HepG2 (cell line): ENCODE data around the gene ZNF584. TPM values are rescaled to one million over a fixed set of nuclear protein-coding genes. Genes with fewer than 3 reads are reported as not detected.
A peak's percentile ranks its signal among the peaks of the same experiment; 100 is the strongest.

Experiments used
- AGO1 ChIP-seq: fragments of 200-400 bp; formaldehyde crosslinking; IDR thresholded peaks from 2 replicates; pipeline ENCODE4 v1.6.1; 2017; ENCODE audit warnings: mild to moderate bottlenecking, low read depth, low read length, moderate library complexity; ENCODE audit not compliant: poor library complexity, severe bottlenecking
- ATF4 ChIP-seq, 2 experiments: fragments of 450-650 bp in 1 of 2; sonication (generic) in 1 of 2; formaldehyde crosslinking; IDR thresholded peaks; 2 replicates each; pipeline versions ENCODE4 v1.5.0 to v1.8.0; 2020 to 2022; ENCODE audit warnings: mild to moderate bottlenecking in 1 of 2, missing genetic modification reagents in 1 of 2
- CENPT ChIP-seq: sonication (generic); formaldehyde crosslinking; IDR thresholded peaks from 2 replicates; pipeline ENCODE4 v1.8.0; 2022; ENCODE audit warnings: low read depth, mild to moderate bottlenecking, moderate library complexity, missing genetic modification reagents
- CREM ChIP-seq, 2 experiments: sonication (generic) in 1 of 2; formaldehyde crosslinking in 1 of 2; IDR thresholded peaks; 2 replicates each; pipeline versions ENCODE4 v1.4.0 to v1.6.1; 2016 to 2020; ENCODE audit warnings: antibody characterized with exemption in 1 of 2, mild to moderate bottlenecking in 1 of 2, missing genetic modification reagents in 1 of 2
- E2F1 ChIP-seq: sonication (generic); formaldehyde crosslinking; IDR thresholded peaks from 2 replicates; pipeline ENCODE4 v1.5.0; 2020; ENCODE audit warnings: missing genetic modification reagents
- ETV6 ChIP-seq: sonication (generic); formaldehyde crosslinking; conservative IDR thresholded peaks from 2 replicates; pipeline ENCODE4 v1.4.0; 2020; ENCODE audit warnings: missing genetic modification reagents
- HOXA7 ChIP-seq: sonication (generic); formaldehyde crosslinking; IDR thresholded peaks from 2 replicates; pipeline ENCODE4 v1.8.1; 2022; ENCODE audit warnings: mild to moderate bottlenecking, missing genetic modification reagents, moderate library complexity
- KAT2B ChIP-seq: fragments of 150-350 bp; IDR thresholded peaks from 2 replicates; pipeline ENCODE4 v1.6.1; 2014; ENCODE audit warnings: low read depth, low read length, borderline replicate concordance
- KAT7 ChIP-seq: IDR thresholded peaks from 2 replicates; pipeline ENCODE4 v1.6.1; 2018; ENCODE audit warnings: borderline replicate concordance, missing compliant biosample characterization
- KDM5B ChIP-seq: sonication (generic); formaldehyde crosslinking; IDR thresholded peaks from 2 replicates; pipeline ENCODE4 v1.4.0; 2020; ENCODE audit warnings: missing genetic modification reagents, mild to moderate bottlenecking, borderline replicate concordance
- MTF1 ChIP-seq: sonication (generic); formaldehyde crosslinking; IDR thresholded peaks from 2 replicates; pipeline ENCODE4 v1.5.0; 2020; ENCODE audit warnings: missing genetic modification reagents
- PRMT3 ChIP-seq: sonication (generic); formaldehyde crosslinking; IDR thresholded peaks from 2 replicates; pipeline ENCODE4 v1.8.1; 2022; ENCODE audit warnings: low read depth, mild to moderate bottlenecking, moderate library complexity, missing genetic modification reagents, borderline replicate concordance
- RARA ChIP-seq: IDR thresholded peaks from 2 replicates; pipeline ENCODE4 v1.6.1; 2016; ENCODE audit warnings: missing genetic modification reagents, missing compliant biosample characterization
- RXRB ChIP-seq: IDR thresholded peaks from 2 replicates; pipeline ENCODE4 v1.6.1; 2016; ENCODE audit warnings: borderline replicate concordance, missing genetic modification reagents, missing compliant biosample characterization
- SMAD3 ChIP-seq: sonication (generic); formaldehyde crosslinking; IDR thresholded peaks from 2 replicates; pipeline ENCODE4 v1.4.0; 2020; ENCODE audit warnings: missing genetic modification reagents
- SMARCC2 ChIP-seq: fragments of 450-650 bp; IDR thresholded peaks from 2 replicates; pipeline ENCODE4 v1.6.1; 2017; ENCODE audit warnings: antibody characterized with exemption, mild to moderate bottlenecking
- SP1 ChIP-seq, 2 experiments: fragments of 450-650 bp in 1 of 2; sonication (generic) in 1 of 2; formaldehyde crosslinking in 1 of 2; IDR thresholded peaks; 2 replicates each; pipeline versions ENCODE4 v1.4.0 to v1.6.1; 2016 to 2020; ENCODE audit warnings: missing genetic modification reagents in 1 of 2
- SP4 ChIP-seq: sonication (generic); formaldehyde crosslinking; IDR thresholded peaks from 2 replicates; pipeline ENCODE4 v1.8.1; 2023; ENCODE audit warnings: mild to moderate bottlenecking, missing genetic modification reagents
- SPEN ChIP-seq: sonication (generic); formaldehyde crosslinking; IDR thresholded peaks from 2 replicates; pipeline ENCODE4 v1.5.1; 2020; ENCODE audit warnings: low read depth, mild to moderate bottlenecking, missing genetic modification reagents
- TAF15 ChIP-seq: fragments of 200-400 bp; formaldehyde crosslinking; IDR thresholded peaks from one replicate; pipeline ENCODE4 v1.6.1; 2018; ENCODE audit warnings: mild to moderate bottlenecking, low read depth, low read length; ENCODE audit not compliant: poor library complexity, severe bottlenecking
- TBX2 ChIP-seq: sonication (generic); formaldehyde crosslinking; IDR thresholded peaks from 2 replicates; pipeline ENCODE4 v1.5.0; 2020; ENCODE audit warnings: missing genetic modification reagents, mild to moderate bottlenecking, borderline replicate concordance
- ZBTB20 ChIP-seq: sonication (generic); formaldehyde crosslinking; IDR thresholded peaks from 2 replicates; pipeline ENCODE4 v1.8.1; 2023; ENCODE audit warnings: missing genetic modification reagents, low read depth, mild to moderate bottlenecking, borderline replicate concordance
- ZNF264 ChIP-seq: sonication (generic); formaldehyde crosslinking; IDR thresholded peaks from 2 replicates; pipeline ENCODE4 v1.4.0; 2020; ENCODE audit warnings: missing genetic modification reagents
- ZNF274 ChIP-seq: sonication (generic); formaldehyde crosslinking; IDR thresholded peaks from 2 replicates; pipeline ENCODE4 v1.5.1; 2020; ENCODE audit warnings: mild to moderate bottlenecking, missing genetic modification reagents
- ZNF317 ChIP-seq: sonication (generic); formaldehyde crosslinking; IDR thresholded peaks from 2 replicates; pipeline ENCODE4 v1.5.0; 2020; ENCODE audit warnings: mild to moderate bottlenecking, missing genetic modification reagents
- ZNF350 ChIP-seq: sonication (generic); formaldehyde crosslinking; IDR thresholded peaks from 2 replicates; pipeline ENCODE4 v1.4.0; 2020; ENCODE audit warnings: mild to moderate bottlenecking, low read depth, missing genetic modification reagents, borderline replicate concordance
- ZNF501 ChIP-seq: sonication (generic); formaldehyde crosslinking; IDR thresholded peaks from 2 replicates; pipeline ENCODE4 v1.5.1; 2020; ENCODE audit warnings: mild to moderate bottlenecking, moderate library complexity, missing genetic modification reagents
- ZNF607 ChIP-seq: sonication (generic); formaldehyde crosslinking; IDR thresholded peaks from 2 replicates; pipeline ENCODE4 v1.5.1; 2020; ENCODE audit warnings: missing genetic modification reagents, mild to moderate bottlenecking, borderline replicate concordance
- ZNF616 ChIP-seq: sonication (generic); formaldehyde crosslinking; IDR thresholded peaks from 2 replicates; pipeline ENCODE4 v1.5.0; 2020; ENCODE audit warnings: low read depth, mild to moderate bottlenecking, missing genetic modification reagents
- polyA plus RNA-seq, 8 experiments: library from polyadenylated mRNA; depleted of rRNA in 3 of 8; stranded (reverse) in 7 of 8; unstranded in 1 of 8; fragments of >200 nt; fragmentation: Illumina TruSeq in 4 of 8; extraction: Trizol in 4 of 8; gene quantifications; 2 replicates each; pipeline versions ENCODE4 v1.2.1 to v1.2.3, GENCODE V29; 2011 to 2016; ENCODE audit warnings: low read depth in 4 of 8, missing spikeins in 1 of 8, mixed read lengths in 1 of 8; ENCODE audit not compliant: insufficient read depth in 1 of 8
- total RNA-seq, 5 experiments: library from RNA; depleted of rRNA; stranded (reverse); fragments of >200 nt; fragmentation: Illumina TruSeq; extraction: Trizol; gene quantifications; 2 replicates each; pipeline ENCODE4 v1.2.3, GENCODE V29; 2016; ENCODE audit warnings: low read depth in 1 of 5

ZNF584 gene
- total and polyA plus RNA-seq, 2 of the 13 experiments (the other 11 are each of a cell fraction or from before 2014, with no cell fraction given): 2.4 to 7.0 TPM

- TF ChIP-seq AGO1 (peak; percentile 25), ZNF317 (no peak; the same call in 1 of the 2 replicates), ZNF264 (CRISPR knock-in tag) (peak; percentile 74; the same call in 1 of the 2 replicates), RXRB (peak; percentile 30; the same call in 1 of the 2 replicates), ZBTB20 (no peak; the same call in 1 of the 2 replicates), CREM (IDR thresholded peaks at IDR 0.05) (peak; percentile 56; the same call in 1 of the 2 replicates), CREM (CRISPR knock-in tag; IDR thresholded peaks at IDR 0.05) (no peak), KAT2B (no peak), ETV6 (CRISPR knock-in tag) (0 out of 2 replicates have a peak, but pooled peaks have one; percentile 9), KAT7 (CRISPR knock-in tag) (peak; percentile 63; the same call in 1 of the 2 replicates), SMAD3 (CRISPR knock-in tag) (peak; percentile 21), KDM5B (CRISPR knock-in tag) (peak; percentile 63; the same call in 1 of the 2 replicates), SMARCC2 (no peak), ZNF616 (CRISPR knock-in tag) (no peak; the same call in 1 of the 2 replicates), SPEN (peak; percentile 93), ZNF274 (CRISPR knock-in tag) (no peak; the same call in 1 of the 2 replicates), ZNF350 (no peak; the same call in 1 of the 2 replicates), ATF4 (CRISPR knock-in tag; IDR thresholded peaks at IDR 0.05) (0 out of 4 replicates have a peak, but pooled peaks of 1 of the 2 experiments have one; percentile 19), ZNF607 (peak; percentile 91), PRMT3 (CRISPR knock-in tag) (no peak), CENPT (no peak), SP1 (IDR thresholded peaks at IDR 0.05) (no peak), SP1 (CRISPR knock-in tag; IDR thresholded peaks at IDR 0.05) (no peak; the same call in 1 of the 2 replicates), HOXA7 (no peak), E2F1 (CRISPR knock-in tag) (peak; percentile 93), TBX2 (peak; percentile 63; the same call in 1 of the 2 replicates), RARA (CRISPR knock-in tag) (no peak), TAF15 (no peak), ZNF501 (CRISPR knock-in tag) (peak; percentile 67; the same call in 1 of the 2 replicates), MTF1 (CRISPR knock-in tag) (no peak; the same call in 1 of the 2 replicates), SP4 (CRISPR knock-in tag) (peak; percentile 71; the same call in 1 of the 2 replicates)
Observed at GRCh38 chr19:58362272-58362994, 46.0 kb upstream of the ZNF584 start, which contains the start of gene ZNF497 (continued).
